Measurements from ENCODE around the gene IMP4. TPM values are rescaled to one million over a fixed set of nuclear protein-coding genes. Genes with fewer than 3 reads are reported as not detected.

IMP4 gene
- polyA plus RNA-seq, 1 donor from 2014 or later: 78.0 TPM

GRCh38 chr2:130389358-130389757, 46.7 kb downstream of the IMP4 start:
- Histone ChIP-seq H3K9me2 (ENCODE audit: insufficient read depth, low read length) (no peaks in the 10 kb centered on the region), H3K27ac (ENCODE audit: low read length) (no peak overlapping the region)

GRCh38 chr2:130389783-130390182, 47.1 kb downstream of the IMP4 start:
- Histone ChIP-seq H3K9ac (ENCODE audit: low read length) (no peak overlapping the region), H2AFZ (ENCODE audit: low read depth, low read length) (no peak overlapping the region), H3K27me3 (ENCODE audit: insufficient read depth, low read depth, low read length) (no peaks in the 10 kb centered on the region), H3F3A (ENCODE audit: insufficient read depth, low read length, poor library complexity, severe bottlenecking) (no peaks in the 10 kb centered on the region), H3K4me3 (ENCODE audit: low read length) (no peak overlapping the region), H3K4me2 (ENCODE audit: low read length) (no peak overlapping the region), H3K36me3 (ENCODE audit: insufficient read depth, low read length) (no peaks in the 10 kb centered on the region), H4K20me1 (ENCODE audit: insufficient read depth) (no peaks in the 10 kb centered on the region), H3K27ac (ENCODE audit: low read length) (no peak overlapping the region), H3K9me3 (ENCODE audit: low read length) (no peaks in the 10 kb centered on the region), H3K79me2 (replicated peaks; ENCODE audit: insufficient read depth, low read length) (no peaks in the 10 kb centered on the region), H3K9me2 (ENCODE audit: insufficient read depth, low read length) (no peaks in the 10 kb centered on the region)
- TF ChIP-seq POLR2AphosphoS5 (IDR thresholded peaks at IDR 0.05) (no peak), CTCF (IDR thresholded peaks at IDR 0.05; ENCODE audit: poor library complexity, severe bottlenecking) (no peak), EP300 (conservative IDR thresholded peaks at IDR 0.05; ENCODE audit: poor library complexity, severe bottlenecking) (no peak), EZH2 (IDR thresholded peaks at IDR 0.05; ENCODE audit: borderline replicate concordance, insufficient read depth, low read length, poor library complexity, severe bottlenecking) (no peak), REST (IDR thresholded peaks at IDR 0.05; ENCODE audit: borderline replicate concordance) (no peak), TAF1 (IDR thresholded peaks at IDR 0.05; ENCODE audit: low read depth) (no peak), SMC3 (conservative IDR thresholded peaks at IDR 0.05; ENCODE audit: poor library complexity) (no peak), RAD21 (conservative IDR thresholded peaks at IDR 0.05) (no peak), MXI1 (conservative IDR thresholded peaks at IDR 0.05; ENCODE audit: poor library complexity, severe bottlenecking) (no peak)

More at GRCh38 chr2:130389358-130389757, 46.7 kb downstream of the IMP4 start:
- TF ChIP-seq EP300 (conservative IDR thresholded peaks at IDR 0.05; ENCODE audit: poor library complexity, severe bottlenecking) (no peak), CTCF (IDR thresholded peaks at IDR 0.05; ENCODE audit: poor library complexity, severe bottlenecking) (no peak), EZH2 (IDR thresholded peaks at IDR 0.05; ENCODE audit: borderline replicate concordance, insufficient read depth, low read length, poor library complexity, severe bottlenecking) (no peak), POLR2AphosphoS5 (IDR thresholded peaks at IDR 0.05) (no peak)
- no peak overlapping the region for H3K4me2 ChIP-seq (ENCODE audit: low read length)
- no peak overlapping the region for H3K9ac ChIP-seq (ENCODE audit: low read length)
- H3K79me2 ChIP-seq (replicated peaks; ENCODE audit: insufficient read depth, low read length): no peaks in the 10 kb centered on the region
- H3K36me3 ChIP-seq (ENCODE audit: insufficient read depth, low read length): no peaks in the 10 kb centered on the region
- H3F3A ChIP-seq (ENCODE audit: insufficient read depth, low read length, poor library complexity, severe bottlenecking): no peaks in the 10 kb centered on the region
- H2AFZ ChIP-seq (ENCODE audit: low read depth, low read length): no peak overlapping the region
- no peak overlapping the region for H3K4me3 ChIP-seq (ENCODE audit: low read length)
- no peaks in the 10 kb centered on the region for H4K20me1 ChIP-seq (ENCODE audit: insufficient read depth)
- no peaks in the 10 kb centered on the region for H3K9me3 ChIP-seq (ENCODE audit: low read length)
- H3K27me3 ChIP-seq (ENCODE audit: insufficient read depth, low read depth, low read length): no peaks in the 10 kb centered on the region

All from neural cell (in vitro differentiated cells).